GM19397 (cell line): Measurements from ENCODE around the gene DBN1.

Source experiments
- ATAC-seq: cut with Tn5 transposase; IDR thresholded peaks from one replicate; pipeline ENCODE4 v1.9.1; 2021; ENCODE audit warnings: mild to moderate bottlenecking, moderate library complexity; ENCODE audit not compliant: unreplicated experiment

The DBN1 gene

DNA sequence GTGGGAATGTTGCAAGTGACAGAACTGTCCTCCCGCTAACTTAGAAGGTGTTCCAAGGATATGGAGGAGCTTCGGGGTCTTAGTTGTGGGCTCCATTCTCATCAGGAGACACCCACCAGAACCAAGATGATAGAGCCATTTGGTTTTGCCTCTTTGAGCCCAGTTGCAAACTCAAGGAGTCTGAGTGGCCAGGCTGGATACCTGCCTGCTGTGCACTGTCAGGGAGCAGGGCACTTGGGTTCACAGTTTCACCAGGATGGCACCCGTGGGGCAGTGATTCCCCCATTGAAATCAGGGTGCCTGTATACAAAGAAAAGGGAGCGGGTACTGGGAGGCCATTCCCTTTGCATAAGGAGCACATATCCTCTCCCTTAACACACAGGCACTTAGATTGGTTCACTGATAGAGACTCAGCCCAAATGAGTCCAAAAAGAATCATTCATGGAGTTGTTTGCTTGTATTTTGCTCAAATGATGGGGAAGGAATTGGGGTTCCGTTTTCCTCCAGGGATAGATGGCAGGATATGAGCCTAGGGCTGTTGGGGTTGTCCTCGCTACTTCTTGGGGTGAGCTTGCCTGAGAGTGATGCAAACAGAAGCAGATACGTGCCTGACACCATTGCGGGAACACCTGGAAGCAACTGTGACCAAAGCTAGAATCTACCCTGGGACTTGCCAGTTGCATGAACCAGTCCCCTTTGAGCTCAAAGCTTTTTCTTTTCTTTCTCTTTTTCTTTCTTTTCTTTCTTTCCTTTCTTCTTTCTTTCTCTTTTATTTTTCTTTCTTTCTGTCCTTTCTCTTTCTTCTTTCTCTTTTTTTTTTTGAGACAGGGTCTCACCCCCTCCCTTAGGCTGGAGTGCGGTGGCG is 28.1 kb downstream of the DBN1 start:
- no peak for ATAC-seq

DNA sequence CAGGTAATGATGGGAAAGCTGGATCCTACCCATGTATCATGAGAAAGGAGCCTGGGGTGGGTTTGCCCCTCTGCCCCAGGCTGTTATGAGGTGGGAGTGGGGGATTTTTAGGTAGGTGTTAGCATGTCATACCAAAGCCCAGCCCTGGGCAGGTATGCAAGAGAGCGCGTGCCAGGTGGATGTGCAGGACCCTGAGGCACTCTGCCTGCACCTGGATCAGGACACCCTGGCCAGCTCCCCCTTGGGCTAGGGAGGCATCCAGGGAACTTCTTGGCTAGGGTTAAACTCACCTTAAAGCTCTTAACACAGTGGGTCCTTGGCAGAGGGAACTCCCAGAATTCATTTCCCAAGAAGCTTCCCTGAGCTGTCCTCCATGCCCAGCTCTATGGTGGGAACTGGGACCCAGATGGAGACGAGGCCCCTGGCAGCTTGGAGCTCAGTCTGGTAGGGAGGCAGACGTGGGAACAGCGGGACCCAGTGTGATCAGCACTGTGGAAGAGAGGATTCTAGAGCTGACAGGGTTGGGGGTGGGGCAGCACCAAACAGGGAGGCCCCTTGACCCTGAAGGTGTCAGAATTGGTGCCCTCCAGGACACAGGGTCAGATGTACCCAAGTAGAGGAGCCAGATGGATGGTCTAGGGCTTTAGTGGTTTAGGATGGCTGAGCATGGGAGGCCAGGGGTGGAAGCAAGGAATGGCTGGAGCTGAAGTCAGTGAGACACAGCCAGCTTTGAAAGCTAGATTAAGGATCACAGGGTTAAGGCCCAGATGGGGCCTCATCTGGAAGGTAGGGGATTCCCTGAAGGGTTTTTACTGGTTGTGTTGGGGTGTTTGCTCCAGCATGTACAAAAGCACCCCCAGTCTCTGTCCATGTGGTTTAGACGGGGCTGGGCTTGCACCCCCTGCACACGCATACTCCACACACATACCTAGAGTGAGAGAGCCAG is 29.1 kb downstream of the DBN1 start:
- ATAC-seq = no peak

DNA sequence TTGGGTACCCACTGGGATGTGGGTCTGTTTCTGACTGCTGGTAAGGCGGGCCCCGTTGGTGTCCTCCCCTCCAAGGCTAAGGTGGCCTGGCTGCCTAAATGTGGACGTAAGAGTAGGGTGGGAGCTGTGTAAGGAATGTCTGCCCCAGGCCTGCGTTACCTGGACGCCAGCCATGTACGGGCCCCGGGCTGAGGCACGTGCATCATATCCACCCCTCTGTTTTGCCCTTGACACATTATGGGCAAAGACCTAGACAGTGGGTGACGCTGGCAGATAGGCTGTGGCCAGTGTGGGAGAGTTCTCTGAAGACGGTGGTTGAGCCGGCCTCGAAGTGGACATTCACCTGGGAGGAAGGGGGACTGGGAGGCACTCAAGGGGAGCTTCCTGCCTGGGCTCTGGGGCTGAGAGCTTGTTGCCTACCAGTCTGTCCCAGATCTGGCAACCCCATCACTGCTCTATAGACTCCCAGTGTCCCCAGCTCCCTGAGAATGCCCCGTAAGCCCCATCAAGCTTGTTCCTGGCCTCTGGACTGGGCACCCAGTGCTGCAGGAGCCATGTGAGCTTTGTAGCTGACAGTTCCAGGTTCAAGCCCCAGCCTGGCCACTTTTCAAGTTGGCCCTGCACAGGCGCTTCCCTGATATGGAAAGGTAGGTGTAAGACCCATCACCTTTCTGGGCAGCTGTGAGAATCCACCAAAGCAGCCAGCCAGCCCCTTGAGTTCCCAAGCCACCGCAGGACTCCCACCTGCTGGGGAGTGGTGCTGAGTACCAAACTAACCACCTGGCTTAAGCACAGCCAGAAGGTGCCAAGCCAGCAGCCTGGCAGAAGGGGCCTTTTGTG is 30.1 kb downstream of the DBN1 start:
- no peak for ATAC-seq

DNA sequence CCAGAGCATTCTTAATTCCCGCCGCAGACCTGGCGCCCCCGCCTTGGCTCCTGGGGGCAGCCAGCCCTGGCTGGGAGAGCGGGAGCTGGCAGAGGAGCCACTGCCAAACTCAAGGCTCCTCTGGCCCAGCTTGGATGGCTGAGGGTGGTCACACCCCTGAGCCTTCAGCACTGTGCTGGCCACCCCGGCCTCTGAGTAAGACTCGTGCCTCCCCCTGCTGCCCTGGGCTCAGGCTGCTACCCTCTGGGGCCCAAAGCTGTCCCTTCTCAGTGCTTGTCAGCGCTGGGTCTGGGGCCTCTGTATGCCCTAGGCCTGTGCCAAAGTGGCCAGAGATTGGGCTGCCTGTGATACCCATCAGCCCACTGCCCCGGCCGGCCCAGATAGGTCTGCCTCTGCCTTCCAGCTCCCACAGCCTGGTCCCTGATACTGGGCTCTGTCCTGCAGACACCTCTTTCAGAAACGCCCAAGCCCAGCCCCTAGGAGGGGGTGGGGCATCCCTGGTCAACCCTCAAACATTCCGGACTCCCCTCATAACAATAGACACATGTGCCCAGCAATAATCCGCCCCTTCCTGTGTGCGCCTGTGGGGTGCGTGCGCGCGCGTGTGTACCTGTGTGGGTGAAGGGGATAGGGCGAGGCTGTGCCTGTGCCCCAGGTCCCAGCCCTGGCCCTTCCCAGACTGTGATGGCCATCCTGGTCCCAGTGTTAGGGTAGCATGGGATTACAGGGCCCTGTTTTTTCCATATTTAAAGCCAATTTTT is 31.2 kb downstream of the DBN1 start:
- no peak for ATAC-seq

DNA sequence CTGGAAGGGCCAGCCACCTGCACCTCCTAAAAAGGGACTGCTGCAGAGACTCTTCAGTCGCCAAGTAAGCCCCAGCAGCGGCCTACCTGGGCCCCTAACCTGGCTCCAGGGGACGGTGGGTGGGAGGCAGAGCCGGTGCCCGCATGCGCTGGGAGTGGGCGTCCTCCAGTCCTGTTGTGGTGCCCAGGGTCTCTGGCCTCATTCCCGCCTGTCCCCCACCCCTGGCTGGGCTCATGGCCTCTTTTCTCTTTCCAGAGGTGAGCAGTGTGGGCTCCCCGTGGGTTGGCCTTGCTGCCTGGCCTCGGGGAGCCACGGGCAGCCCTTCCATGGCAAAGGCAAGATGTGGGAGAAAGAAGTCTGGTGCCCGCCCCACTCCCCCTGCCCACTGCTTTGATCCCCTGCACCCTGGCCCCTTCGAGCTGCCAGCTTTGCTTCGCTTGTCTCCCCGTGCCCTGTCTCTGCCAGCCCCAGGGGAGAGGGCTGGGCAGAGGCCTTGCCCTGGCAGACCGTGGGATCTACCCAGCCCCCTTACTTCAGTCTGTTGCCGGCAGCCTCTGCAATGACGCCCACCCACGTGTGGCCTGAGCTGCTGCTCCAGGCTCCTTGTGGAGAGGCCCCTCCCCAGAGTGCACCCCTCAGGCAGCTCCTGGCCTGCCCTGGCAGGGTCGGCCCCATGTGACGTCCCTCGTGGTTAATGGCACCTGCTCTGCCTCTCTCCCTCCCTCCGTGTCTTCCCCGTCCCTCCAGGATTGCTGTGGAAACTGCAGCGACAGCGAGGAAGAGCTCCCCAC is 32.2 kb downstream of the DBN1 start:
- ATAC-seq = no peak

DNA sequence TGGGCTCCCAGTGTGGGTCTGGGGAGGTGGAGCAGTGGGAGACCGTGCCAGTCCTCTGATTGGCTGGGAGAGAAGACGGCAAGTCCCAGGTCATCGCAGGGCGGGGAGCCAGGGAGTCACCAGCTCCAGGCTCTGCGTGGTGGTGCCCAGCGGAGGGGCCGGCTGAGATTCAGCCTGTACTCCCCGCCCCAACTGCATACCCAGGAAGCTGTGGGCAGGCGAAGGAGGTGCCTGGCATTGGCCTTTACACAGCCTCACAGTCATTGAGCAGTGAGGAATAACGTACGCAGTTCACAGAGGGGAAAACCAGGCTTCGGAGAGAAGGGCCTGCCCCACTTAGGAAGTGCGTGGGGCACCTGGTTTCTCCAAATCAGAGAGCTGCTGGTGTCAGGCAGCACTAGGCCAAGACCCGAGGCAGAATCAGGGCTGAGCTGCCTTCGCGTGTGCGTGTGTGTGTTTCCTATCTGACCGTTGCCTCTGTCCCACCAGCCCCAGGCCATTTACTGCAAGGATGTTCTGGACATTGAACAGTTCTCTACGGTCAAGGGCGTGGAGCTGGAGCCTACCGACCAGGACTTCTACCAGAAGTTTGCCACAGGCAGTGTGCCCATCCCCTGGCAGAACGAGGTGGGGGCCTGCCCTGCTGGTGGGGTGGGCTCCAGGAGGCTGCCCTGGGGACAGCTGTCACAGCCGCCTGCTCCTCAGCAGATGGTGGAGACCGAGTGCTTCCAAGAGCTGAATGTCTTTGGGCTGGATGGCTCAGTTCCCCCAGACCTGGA is 33.0 kb downstream of the DBN1 start:
- ATAC-seq = no peak

DNA sequence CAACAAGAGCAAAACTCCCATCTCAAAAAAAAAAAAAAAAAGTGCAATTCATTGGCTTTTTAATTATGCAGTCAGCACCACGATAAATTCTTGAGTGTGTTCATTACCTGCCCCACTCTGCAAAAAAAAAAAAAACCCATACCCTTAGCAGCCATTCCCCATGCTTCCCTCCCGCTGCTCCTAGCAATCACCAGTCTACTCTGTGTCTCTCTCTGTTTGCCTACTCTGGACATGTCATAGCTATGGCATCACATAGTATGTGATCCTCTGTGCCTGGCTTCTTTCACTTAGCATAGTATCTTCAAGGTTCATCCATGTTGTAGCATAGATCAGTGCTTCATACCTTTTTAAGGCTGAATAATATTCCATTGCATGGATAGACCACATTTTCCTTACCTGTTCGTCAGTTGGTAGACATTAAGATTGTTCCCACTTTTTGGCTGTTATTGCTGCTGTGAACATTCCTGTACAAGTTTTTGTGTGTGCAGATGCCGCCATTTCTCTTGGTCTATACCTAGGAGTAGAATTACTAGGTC is 33.8 kb downstream of the DBN1 start:
- no peak for ATAC-seq

DNA sequence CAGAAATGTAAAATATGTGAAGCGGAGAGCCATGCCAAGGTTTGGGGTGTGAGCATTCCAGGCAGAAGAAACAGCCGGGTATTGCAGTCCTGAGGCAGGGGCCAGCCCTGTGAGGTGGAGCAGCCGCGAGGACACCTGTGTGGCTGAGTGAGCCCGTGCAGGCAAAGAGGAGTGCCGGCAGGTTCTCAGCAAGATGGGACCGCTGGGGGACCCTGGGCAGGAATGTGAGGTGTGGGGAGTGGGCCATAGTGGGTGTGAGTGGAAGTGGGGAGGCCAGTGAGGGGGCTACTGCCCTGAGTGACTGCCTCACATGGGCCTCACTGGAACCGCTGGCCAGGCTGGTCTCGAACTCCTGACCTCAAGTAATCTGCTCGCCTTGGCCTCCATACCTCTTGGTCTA is 35.0 kb downstream of the DBN1 start:
- ATAC-seq = no peak

DNA sequence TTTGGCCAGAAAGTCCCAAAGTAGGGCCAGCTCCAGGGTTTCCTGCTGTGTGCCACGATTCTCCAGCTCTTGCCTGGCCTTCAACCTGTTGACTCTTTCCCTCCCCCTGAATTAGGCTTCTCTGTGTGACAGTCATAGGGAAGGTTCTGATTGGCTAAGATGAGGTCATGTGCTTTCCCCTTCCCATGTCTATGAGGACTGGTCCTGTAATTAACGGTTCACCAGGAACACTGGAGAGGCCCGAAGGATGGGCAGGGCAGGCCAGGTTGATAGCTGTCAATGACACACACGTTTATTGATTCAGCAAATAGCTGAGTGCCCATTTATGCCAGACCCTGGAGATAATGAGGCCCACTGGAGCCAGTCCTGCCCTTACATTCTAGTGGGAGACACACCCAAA is 35.8 kb downstream of the DBN1 start:
- no peak for ATAC-seq

DNA sequence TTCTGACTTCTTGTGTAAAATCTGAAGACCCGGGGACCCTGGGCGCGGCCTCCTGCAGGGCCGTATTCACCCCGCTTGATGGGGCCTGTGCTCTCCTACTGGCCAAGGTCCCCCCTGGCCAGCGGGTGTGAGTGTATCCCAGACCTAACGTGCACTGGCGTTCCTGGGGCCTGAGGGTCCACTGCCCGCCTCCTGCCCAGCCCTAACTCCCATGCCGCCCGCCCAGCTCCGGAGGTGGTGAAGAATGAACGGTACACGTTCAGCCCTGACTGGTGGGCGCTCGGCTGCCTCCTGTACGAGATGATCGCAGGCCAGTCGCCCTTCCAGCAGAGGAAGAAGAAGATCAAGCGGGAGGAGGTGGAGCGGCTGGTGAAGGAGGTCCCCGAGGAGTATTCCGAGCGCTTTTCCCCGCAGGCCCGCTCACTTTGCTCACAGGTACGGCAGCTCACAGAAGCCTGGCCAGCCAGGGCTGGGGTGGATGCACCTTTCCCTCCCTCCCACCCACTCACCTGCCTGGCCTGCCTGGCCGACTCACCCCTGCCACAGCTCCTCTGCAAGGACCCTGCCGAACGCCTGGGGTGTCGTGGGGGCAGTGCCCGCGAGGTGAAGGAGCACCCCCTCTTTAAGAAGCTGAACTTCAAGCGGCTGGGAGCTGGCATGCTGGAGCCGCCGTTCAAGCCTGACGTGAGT is 37.4 kb downstream of the DBN1 start:
- no peak for ATAC-seq

DNA sequence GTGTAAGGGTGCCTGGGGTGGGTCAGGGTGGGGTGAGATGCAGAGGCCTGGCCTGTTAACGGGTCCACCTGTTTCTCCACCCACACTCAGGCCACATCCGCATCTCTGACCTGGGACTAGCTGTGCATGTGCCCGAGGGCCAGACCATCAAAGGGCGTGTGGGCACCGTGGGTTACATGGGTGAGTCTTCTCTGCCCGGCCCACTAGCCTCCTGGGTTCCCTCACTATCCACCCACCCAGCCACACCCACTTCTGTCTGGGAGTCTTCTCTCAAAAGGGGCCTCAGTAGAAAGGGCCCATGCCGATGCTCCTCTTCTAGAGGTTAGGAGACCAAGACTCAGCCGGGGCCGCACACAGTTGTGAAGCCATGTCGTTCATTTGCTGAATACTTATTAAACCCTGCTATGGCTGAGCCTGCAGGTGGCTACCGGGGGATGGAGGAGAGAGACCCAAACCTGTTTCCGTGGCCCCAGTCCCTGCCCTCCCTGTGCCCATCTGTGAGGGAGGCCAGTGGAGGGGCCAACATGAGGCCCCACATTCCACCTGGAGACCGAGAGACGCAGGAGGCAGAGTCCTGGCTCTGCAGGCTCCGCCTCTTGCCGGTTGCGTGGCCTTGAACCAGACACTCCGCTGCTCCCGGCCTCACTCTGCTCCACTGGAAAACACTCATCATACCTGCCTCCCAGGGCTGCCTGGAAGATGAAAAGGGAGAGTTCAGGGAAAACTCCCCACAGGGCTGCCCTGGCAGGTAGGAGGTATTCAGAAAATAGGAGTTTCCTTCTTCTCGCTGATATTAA is 38.3 kb downstream of the DBN1 start:
- no peak for ATAC-seq

DNA sequence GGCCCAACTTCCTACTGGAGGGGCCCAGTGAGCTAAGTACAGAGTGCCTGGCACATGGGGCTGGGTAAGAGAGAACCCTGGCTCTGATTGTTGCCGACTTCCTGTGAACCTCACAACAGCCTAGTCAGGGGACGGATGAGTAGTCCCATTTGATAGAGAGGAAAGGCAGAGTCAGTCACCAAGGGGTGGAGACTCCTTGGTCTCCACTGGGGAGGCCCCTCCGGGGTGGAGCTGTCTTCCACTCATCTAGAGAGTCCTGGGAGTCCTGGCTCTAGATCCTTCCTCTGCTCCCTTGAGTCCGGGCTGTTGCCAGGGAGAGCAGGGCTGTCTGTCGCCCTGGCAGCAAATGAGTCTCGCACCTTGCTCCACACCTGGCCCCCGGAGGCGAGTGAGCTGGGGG is 39.0 kb downstream of the DBN1 start:
- no peak for ATAC-seq

DNA sequence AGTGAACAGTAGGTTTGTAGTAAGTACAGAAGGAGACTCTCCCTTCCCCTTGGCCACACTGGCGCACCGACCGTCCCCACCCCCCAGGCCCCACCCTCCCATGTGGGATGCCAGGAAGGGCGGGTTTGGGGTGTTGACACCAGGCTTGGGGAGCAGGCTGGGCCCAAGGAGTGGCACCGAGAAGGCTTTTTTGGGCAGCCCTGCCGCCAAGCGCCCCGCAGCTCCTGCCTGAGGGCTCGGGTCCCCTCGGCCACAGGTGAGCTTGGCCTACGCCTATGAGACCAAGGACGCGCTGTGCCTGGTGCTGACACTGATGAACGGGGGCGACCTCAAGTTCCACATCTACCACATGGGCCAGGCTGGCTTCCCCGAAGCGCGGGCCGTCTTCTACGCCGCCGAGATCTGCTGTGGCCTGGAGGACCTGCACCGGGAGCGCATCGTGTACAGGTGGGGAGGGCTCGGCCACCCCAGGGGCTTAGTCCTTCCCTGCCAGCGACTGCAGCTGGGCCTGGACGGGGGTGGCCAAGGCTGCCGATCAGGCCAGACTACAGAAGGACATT is 39.7 kb downstream of the DBN1 start:
- ATAC-seq = no peak

DNA sequence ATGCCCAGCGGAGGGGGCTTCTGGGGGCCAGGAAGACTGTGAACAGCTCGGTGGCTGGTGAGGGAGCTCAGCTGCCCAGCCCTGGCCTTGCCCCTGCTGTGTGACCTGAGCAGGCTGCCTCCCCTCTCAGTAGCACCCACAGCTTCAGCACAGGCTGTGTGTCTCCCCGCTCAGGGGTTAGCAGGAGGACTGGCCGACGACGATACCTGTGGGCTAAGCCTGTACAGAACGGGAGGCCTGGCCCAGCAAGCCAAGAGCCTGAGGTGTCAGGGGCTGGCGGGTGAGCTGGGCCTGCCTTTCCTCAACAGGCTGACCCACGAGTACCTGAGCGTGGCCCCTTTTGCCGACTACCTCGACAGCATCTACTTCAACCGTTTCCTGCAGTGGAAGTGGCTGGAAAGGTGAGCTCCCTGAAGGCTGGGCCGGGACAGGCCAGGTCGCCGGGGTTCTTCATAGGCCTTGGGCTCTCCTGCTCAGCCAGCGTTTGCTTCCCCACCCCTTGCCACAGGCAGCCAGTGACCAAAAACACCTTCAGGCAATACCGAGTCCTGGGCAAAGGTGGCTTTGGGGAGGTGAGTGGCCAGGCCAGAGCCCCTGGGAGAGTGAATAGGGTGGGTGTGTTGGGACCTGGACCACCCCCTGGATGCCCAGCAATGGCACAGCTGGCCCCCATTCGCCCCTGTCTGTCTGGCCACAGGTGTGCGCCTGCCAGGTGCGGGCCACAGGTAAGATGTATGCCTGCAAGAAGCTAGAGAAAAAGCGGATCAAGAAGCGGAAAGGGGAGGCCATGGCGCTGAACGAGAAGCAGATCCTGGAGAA is 40.4 kb downstream of the DBN1 start:
- ATAC-seq = no peak

DNA sequence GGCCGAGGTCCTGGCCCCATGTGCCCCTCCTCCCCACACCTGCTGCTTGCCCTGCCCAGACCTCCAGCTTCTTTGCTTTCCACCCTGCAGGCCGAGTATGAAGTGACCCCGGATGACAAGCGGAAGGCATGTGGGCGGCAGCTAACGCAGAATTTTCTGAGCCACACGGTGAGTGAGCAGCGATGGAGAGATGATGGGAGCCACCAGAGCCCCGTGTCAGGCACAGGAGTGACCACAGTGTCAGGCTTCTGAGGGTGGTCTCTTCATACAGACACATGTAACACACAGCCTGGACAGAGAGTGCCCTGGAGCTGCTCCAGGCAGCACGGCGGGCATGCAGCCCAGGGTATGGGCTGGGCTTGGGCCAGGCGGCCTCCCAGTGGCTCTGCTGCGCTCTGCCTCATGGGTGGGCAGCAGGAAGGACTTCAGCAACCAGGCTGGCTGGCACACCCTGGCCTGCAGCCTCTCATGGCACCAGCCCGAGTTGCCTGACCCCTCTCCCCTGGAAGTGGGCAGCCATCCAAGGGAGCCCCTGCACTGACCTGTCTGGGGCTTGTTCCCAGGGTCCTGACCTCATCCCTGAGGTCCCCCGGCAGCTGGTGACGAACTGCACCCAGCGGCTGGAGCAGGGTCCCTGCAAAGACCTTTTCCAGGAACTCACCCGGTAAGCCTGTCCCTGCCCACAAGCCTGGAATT is 41.1 kb downstream of the DBN1 start:
- ATAC-seq = no peak
